ENCODE data around the gene PDE4B. TPM values are rescaled to one million over a fixed set of nuclear protein-coding genes. Genes with fewer than 3 reads are reported as not detected.
A peak's percentile ranks its signal among the peaks of the same experiment; 100 is the strongest.

Gene PDE4B
- total and polyA plus RNA-seq, 10 of the 15 experiments (the other 5 are each of a cell fraction or from before 2014, with no cell fraction given) = 3.0 to 13.2 (median 5.7) TPM

- 0 out of 2 replicates have a peak, but pooled peaks have one; percentile 33 for TF ChIP-seq GABPA (IDR thresholded peaks at IDR 0.05; ENCODE audit: low read depth)
- no peak for TF ChIP-seq E2F8 (IDR thresholded peaks at IDR 0.05; ENCODE audit: low read depth, partially characterized antibody)
- TF ChIP-seq SUPT20H (IDR thresholded peaks at IDR 0.05; ENCODE audit: borderline replicate concordance, control insufficient read depth, low read depth, low read length) = no peak
- TF ChIP-seq POU2F2 (IDR thresholded peaks at IDR 0.05; ENCODE audit: borderline replicate concordance, low read depth, low read length) = 0 out of 3 replicates have a peak, but pooled peaks have one; percentile 76
- TF ChIP-seq TAF1 (IDR thresholded peaks at IDR 0.05; ENCODE audit: borderline replicate concordance, low read depth, low read length) = peak; percentile 71
- TF ChIP-seq CREB1 (IDR thresholded peaks at IDR 0.05; ENCODE audit: low read depth) = peak; percentile 93
- peak; percentile 79 for TF ChIP-seq NBN (IDR thresholded peaks at IDR 0.05)
- TF ChIP-seq NR2F1 (conservative IDR thresholded peaks at IDR 0.05) = peak; percentile 99
- 0 out of 2 replicates have a peak, but pooled peaks have one; percentile 32 for TF ChIP-seq NFYB (IDR thresholded peaks at IDR 0.05; ENCODE audit: insufficient read depth, low read depth, low read length)
- peak; percentile 96 for TF ChIP-seq POLR2AphosphoS5 (IDR thresholded peaks at IDR 0.05; ENCODE audit: low read length)
- peak; percentile 46; the same call in 1 of the 2 replicates for TF ChIP-seq ZNF592 (IDR thresholded peaks at IDR 0.05)
- peak; percentile 65; the same call in 1 of the 2 replicates for TF ChIP-seq RAD51 (IDR thresholded peaks at IDR 0.05)
- TF ChIP-seq LARP7 (IDR thresholded peaks at IDR 0.05) = peak; percentile 48
- TF ChIP-seq STAT3 (IDR thresholded peaks at IDR 0.05; ENCODE audit: low read depth, low read length) = peak; percentile 88; the same call in 1 of the 2 replicates
- TF ChIP-seq HDAC6 (IDR thresholded peaks at IDR 0.05; ENCODE audit: unreplicated experiment) = no peak
- peak; percentile 76 for TF ChIP-seq POLR2A (IDR thresholded peaks at IDR 0.05; ENCODE audit: low read depth, low read length)
- no peak for TF ChIP-seq CTCF (IDR thresholded peaks at IDR 0.05 in 2 of 3, conservative IDR thresholded peaks at IDR 0.05 in 1 of 3; ENCODE audit: control insufficient read depth in 2 of 3, extremely low read depth in 1 of 3, insufficient read depth in 1 of 3, low read depth in 3 of 3, low read length in 3 of 3)
Measured at GRCh38 chr1:66335859-66336640, 543.4 kb downstream of the PDE4B start (continued).

Measured in GM12878 (cell line).